Hepatocyte (in vitro differentiated cells): ENCODE measurements around the gene MSANTD3.

ENCODE experiments used
- EZH2 ChIP-seq: fragments of 200-600 bp; sonication (generic); IDR thresholded peaks from 2 replicates; pipeline ENCODE4 v1.6.1; 2016; ENCODE audit warnings: antibody characterized with exemption, mild to moderate bottlenecking, borderline replicate concordance
- TF ChIP-seq, protein P1 (sequence below): fragments of 200-600 bp; sonication (generic); IDR thresholded peaks from 2 replicates; pipeline ENCODE4 v1.5.1; 2016; ENCODE audit warnings: antibody characterized with exemption, mild to moderate bottlenecking; ENCODE audit not compliant: poor library complexity

DNA sequence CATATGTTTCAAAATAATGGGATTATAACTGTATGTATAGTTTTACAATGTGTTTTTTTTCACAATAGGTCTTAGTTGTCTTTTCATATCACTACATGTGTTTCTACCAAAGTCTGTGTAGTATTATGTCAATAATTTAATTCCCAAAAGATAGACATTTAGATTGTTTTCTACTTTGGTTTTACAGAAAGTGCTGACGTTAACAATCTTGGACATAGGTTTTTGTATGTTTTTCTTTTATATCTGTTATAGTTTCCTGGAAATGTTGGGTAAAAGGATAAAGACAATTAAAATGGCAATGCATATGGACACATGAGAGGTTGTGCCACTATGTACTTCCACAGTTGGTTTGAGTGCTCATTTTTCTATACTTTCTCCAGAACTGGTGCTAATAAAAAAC lies 61.2 kb downstream of the MSANTD3 start:
- TF ChIP-seq, protein P1, sequence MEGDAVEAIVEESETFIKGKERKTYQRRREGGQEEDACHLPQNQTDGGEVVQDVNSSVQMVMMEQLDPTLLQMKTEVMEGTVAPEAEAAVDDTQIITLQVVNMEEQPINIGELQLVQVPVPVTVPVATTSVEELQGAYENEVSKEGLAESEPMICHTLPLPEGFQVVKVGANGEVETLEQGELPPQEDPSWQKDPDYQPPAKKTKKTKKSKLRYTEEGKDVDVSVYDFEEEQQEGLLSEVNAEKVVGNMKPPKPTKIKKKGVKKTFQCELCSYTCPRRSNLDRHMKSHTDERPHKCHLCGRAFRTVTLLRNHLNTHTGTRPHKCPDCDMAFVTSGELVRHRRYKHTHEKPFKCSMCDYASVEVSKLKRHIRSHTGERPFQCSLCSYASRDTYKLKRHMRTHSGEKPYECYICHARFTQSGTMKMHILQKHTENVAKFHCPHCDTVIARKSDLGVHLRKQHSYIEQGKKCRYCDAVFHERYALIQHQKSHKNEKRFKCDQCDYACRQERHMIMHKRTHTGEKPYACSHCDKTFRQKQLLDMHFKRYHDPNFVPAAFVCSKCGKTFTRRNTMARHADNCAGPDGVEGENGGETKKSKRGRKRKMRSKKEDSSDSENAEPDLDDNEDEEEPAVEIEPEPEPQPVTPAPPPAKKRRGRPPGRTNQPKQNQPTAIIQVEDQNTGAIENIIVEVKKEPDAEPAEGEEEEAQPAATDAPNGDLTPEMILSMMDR = no peak
- no peak for TF ChIP-seq EZH2
